Endodermal cell (in vitro differentiated cells): ENCODE data around the gene RGS19. TPM values are rescaled to one million over a fixed set of nuclear protein-coding genes. Genes with fewer than 3 reads are reported as not detected.
A peak's percentile ranks its signal among the peaks of the same experiment; 100 is the strongest.

Source experiments
- DNase-seq: peaks from one replicate; pipeline ENCODE4 v3.0.0-alpha.2; 2017
- H3K27ac ChIP-seq: 2 replicates; pipeline ENCODE4 v1.5.1; 2013; ENCODE audit warnings: mild to moderate bottlenecking, low read depth, low read length, moderate library complexity
- H3K27me3 ChIP-seq: 2 replicates; pipeline ENCODE4 v1.6.1; 2013; ENCODE audit warnings: mild to moderate bottlenecking, low read length, moderate library complexity; ENCODE audit not compliant: insufficient read depth, control insufficient read depth, poor library complexity, severe bottlenecking
- H3K36me3 ChIP-seq: 2 replicates; pipeline ENCODE4 v1.7.0; 2013; ENCODE audit warnings: mild to moderate bottlenecking, low read length, moderate library complexity; ENCODE audit not compliant: control insufficient read depth, insufficient read depth
- H3K4me1 ChIP-seq: one replicate; pipeline ENCODE4 v1.7.0; 2013; ENCODE audit warnings: low read length; ENCODE audit not compliant: control insufficient read depth, insufficient read depth
- H3K4me3 ChIP-seq: 2 replicates; pipeline ENCODE4 v1.5.1; 2013; ENCODE audit warnings: mild to moderate bottlenecking, low read length, moderate library complexity
- H3K9ac ChIP-seq: 2 replicates; pipeline ENCODE4 v1.6.1; 2013; ENCODE audit warnings: mild to moderate bottlenecking, low read length, moderate library complexity; ENCODE audit not compliant: poor library complexity, severe bottlenecking; ENCODE audit errors: extremely low read depth
- H3K9me3 ChIP-seq: 2 replicates; pipeline ENCODE4 v1.6.1; 2013; ENCODE audit warnings: mild to moderate bottlenecking, low read length, moderate library complexity; ENCODE audit not compliant: control insufficient read depth
- H3K27ac Mint-ChIP-seq: 2 replicates; pipeline ENCODE4 v1.8.0; 2020; ENCODE audit warnings: mixed read lengths
- H3K27me3 Mint-ChIP-seq: 2 replicates; pipeline ENCODE4 v1.8.0; 2021; ENCODE audit warnings: mild to moderate bottlenecking, mixed read lengths; ENCODE audit not compliant: insufficient read depth
- H3K36me3 Mint-ChIP-seq: 2 replicates; pipeline ENCODE4 v1.8.0; 2020; ENCODE audit warnings: low read depth, mixed read lengths
- H3K4me1 Mint-ChIP-seq: 2 replicates; pipeline ENCODE4 v1.8.0; 2020; ENCODE audit warnings: mixed read lengths
- H3K4me3 Mint-ChIP-seq: 2 replicates; pipeline ENCODE4 v1.8.0; 2020; ENCODE audit warnings: mild to moderate bottlenecking, moderate library complexity, mixed read lengths
- H3K9me3 Mint-ChIP-seq: 2 replicates; pipeline ENCODE4 v1.8.0; 2020; ENCODE audit warnings: mild to moderate bottlenecking, mixed read lengths
- WGBS, 2 experiments: methylation state at CpG; one replicate each; pipeline versions ENCODE4 v1.1.5 to v1.1.7; 2013; ENCODE audit warnings: missing lambda C conversion rate in 2 of 2, mixed read lengths in 1 of 2; ENCODE audit not compliant: insufficient coverage in 1 of 2, insufficient read length in 1 of 2; 5-methylcytosine and 5-hydroxymethylcytosine counted together
- total RNA-seq, 2 donors: library from RNA; stranded (reverse); fragmentation: NEBNext Ultra II Directional in 1 of 2; extraction: Animal tissue kit (Norgen Biotek cat#: 25700) in 1 of 2; gene quantifications; 2 replicates in 1 of 2; 3 replicates in 1 of 2; pipeline ENCODE4 v1.2.1, GENCODE V29; 2021
- TF ChIP-seq, protein P1 (sequence below): fragments of 200-600 bp; sonication (generic); conservative IDR thresholded peaks from 2 replicates; pipeline ENCODE4 v1.5.0; 2021; ENCODE audit warnings: antibody characterized with exemption, mild to moderate bottlenecking

RGS19 gene
- total RNA-seq, 2 donors from 2014 or later: 14.6 to 15.8 TPM

DNA sequence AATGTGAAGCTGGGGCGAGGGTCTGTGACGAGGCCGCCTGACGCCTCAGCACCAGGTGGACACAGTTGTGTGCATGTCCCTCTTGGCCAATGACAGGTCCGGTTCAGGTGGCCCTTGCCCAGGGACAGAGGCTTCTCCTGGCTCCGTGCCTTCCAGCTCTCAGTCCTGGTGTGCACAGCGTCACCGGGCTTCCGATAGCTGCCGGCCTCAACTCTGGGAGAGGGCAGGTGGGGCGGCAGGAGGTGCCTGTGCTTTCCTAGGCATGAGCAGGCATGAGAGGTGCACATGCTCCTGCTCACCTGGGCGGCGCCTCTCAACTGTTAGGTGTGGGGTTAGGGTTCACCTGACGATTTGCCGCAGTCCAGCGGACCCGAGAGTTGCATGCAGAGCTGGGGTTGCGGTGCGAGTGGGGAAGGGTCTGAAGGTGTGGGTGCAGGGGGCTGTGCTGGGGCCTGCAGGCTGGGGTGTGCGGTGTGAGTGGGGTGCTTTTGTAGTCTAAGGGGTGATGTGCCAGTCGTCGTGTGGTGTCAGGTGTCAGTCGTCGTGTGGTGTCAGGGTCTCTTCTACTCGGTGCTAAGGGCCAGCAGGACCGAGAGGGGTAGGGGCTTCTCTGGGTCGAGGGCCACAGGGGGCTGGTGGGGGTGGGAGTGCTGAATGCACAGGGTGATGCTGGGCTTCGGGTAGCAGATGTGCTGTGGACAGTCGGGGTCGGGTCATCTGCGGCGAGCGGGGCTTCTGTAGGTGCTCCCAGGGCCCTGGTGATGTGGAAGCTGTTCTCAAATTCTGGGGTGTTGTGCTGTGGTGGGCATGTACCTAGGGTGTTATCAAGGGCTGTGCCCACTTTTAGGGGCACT lies 26.1 kb downstream of the RGS19 start:
- no peak overlapping the region for H3K4me3 Mint-ChIP-seq
- peaks cover 6% of the 10 kb centered on the region for H3K27me3 ChIP-seq

DNA sequence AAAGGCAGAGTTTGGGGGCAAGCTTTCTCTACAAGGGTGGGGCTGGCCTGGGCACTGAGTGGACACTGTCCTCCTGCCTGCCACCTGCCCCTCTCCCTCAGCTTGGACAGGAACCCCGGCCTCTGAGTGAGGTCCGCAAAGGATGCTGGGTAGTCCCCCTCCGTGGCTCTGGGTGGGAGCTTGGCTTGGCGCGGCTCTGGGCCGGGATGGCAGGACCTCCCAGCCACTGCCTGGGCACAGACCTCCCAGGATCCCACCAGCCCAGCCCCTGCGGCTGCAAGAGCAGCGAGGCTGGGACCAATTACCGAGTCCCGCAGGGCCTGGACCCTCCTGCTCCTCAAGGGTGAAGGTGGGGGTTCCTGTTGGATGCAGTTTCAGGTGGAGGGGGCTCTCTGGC lies 27.0 kb downstream of the RGS19 start:
- no peak overlapping the region for H3K27ac Mint-ChIP-seq
- TF ChIP-seq, protein P1, sequence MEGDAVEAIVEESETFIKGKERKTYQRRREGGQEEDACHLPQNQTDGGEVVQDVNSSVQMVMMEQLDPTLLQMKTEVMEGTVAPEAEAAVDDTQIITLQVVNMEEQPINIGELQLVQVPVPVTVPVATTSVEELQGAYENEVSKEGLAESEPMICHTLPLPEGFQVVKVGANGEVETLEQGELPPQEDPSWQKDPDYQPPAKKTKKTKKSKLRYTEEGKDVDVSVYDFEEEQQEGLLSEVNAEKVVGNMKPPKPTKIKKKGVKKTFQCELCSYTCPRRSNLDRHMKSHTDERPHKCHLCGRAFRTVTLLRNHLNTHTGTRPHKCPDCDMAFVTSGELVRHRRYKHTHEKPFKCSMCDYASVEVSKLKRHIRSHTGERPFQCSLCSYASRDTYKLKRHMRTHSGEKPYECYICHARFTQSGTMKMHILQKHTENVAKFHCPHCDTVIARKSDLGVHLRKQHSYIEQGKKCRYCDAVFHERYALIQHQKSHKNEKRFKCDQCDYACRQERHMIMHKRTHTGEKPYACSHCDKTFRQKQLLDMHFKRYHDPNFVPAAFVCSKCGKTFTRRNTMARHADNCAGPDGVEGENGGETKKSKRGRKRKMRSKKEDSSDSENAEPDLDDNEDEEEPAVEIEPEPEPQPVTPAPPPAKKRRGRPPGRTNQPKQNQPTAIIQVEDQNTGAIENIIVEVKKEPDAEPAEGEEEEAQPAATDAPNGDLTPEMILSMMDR: no peak
- 89 to 98% methylated on average over 7 to 10 of the region's 10 CpGs for WGBS, 2 experiments
- H3K9ac ChIP-seq: no peak overlapping the region
- H3K27me3 Mint-ChIP-seq: peaks cover 26% of the 10 kb centered on the region
- H3K36me3 ChIP-seq: no peaks in the 10 kb centered on the region
- no peak overlapping the region for H3K4me3 Mint-ChIP-seq
- H3K4me3 ChIP-seq: no peak overlapping the region
- peaks cover 23% of the 10 kb centered on the region for H3K4me1 ChIP-seq
- H3K9me3 Mint-ChIP-seq: no peaks in the 10 kb centered on the region
- no peak for DNase-seq
- H3K27ac ChIP-seq: no peak overlapping the region
- peaks cover 17% of the 10 kb centered on the region for H3K4me1 Mint-ChIP-seq
- H3K27me3 ChIP-seq: peaks cover 15% of the 10 kb centered on the region
- H3K36me3 Mint-ChIP-seq: no peaks in the 10 kb centered on the region
- no peaks in the 10 kb centered on the region for H3K9me3 ChIP-seq

More for the DNA sequence above, 26.1 kb downstream of the RGS19 start:
- Mint-ChIP-seq H3K27ac (peak overlapping the region; percentile 48), H3K27me3 (peaks cover 19% of the 10 kb centered on the region), H3K9me3 (no peaks in the 10 kb centered on the region), H3K4me1 (peaks cover 19% of the 10 kb centered on the region), H3K36me3 (no peaks in the 10 kb centered on the region)
- Histone ChIP-seq H3K4me1 (peaks cover 27% of the 10 kb centered on the region), H3K9me3 (no peaks in the 10 kb centered on the region), H3K36me3 (no peaks in the 10 kb centered on the region), H3K4me3 (no peak overlapping the region), H3K27ac (no peak overlapping the region), H3K9ac (no peak overlapping the region)
- TF ChIP-seq, protein P1: no peak
- 87 to 90% methylated on average over 15 to 33 of the region's 33 CpGs for WGBS, 2 experiments
- DNase-seq: peak; percentile 70

- H3K36me3 ChIP-seq: no peaks in the 10 kb centered on the region
- no peak for DNase-seq
- no peaks in the 10 kb centered on the region for H3K9me3 ChIP-seq
- Mint-ChIP-seq H3K4me3 (no peak overlapping the region), H3K9me3 (no peaks in the 10 kb centered on the region), H3K27me3 (peaks cover 32% of the 10 kb centered on the region), H3K36me3 (no peaks in the 10 kb centered on the region), H3K27ac (no peak overlapping the region), H3K4me1 (peaks cover 14% of the 10 kb centered on the region)
- WGBS, 2 experiments: 91 to 94% methylated on average over 7 to 15 of the region's 15 CpGs
- TF ChIP-seq, protein P1: no peak
- peaks cover 20% of the 10 kb centered on the region for H3K27me3 ChIP-seq
- peaks cover 20% of the 10 kb centered on the region for H3K4me1 ChIP-seq
- H3K27ac ChIP-seq: no peak overlapping the region
- no peak overlapping the region for H3K9ac ChIP-seq
- no peak overlapping the region for H3K4me3 ChIP-seq
These were observed 27.6 kb downstream of the RGS19 start for GRCh38 chr20:64051561-64052325.
